Measurements from ENCODE around the gene STAG1.

GRCh38 chr3:136476280-136476679 lies 275.9 kb downstream of the STAG1 start:
- TF ChIP-seq CTCF (conservative IDR thresholded peaks at IDR 0.05; ENCODE audit: low read length) (no peak), EZH2phosphoT487 (IDR thresholded peaks at IDR 0.05; ENCODE audit: borderline replicate concordance) (no peak)

All from Loucy (cell line).